DND-41 (cell line): ENCODE measurements around the gene EPS15.

Source experiments
- ATAC-seq: fragments of 200-7000 bp; cut with Tn5 transposase; 3 replicates; pipeline ENCODE4 v1.9.1; 2021; ENCODE audit warnings: low read depth; ENCODE audit not compliant: insufficient read depth
- DNase-seq: peaks from one replicate; pipeline ENCODE4 v3.0.0-alpha.2; 2020
- H2AFZ ChIP-seq: 2 replicates; pipeline ENCODE4 v1.6.0; 2012; ENCODE audit warnings: low read depth, low read length
- H3K27ac ChIP-seq: 2 replicates; pipeline ENCODE4 v1.5.1; 2012; ENCODE audit warnings: low read length, inconsistent platforms
- H3K27me3 ChIP-seq: fragments of 200-600 bp; sonication (generic); 2 replicates; pipeline ENCODE4 v1.6.0; 2012; ENCODE audit warnings: low read length, mild to moderate bottlenecking, inconsistent platforms; ENCODE audit not compliant: insufficient read depth, poor library complexity
- H3K36me3 ChIP-seq: 2 replicates; pipeline ENCODE4 v1.5.1; 2012; ENCODE audit warnings: low read length, inconsistent platforms; ENCODE audit not compliant: insufficient read depth
- H3K4me1 ChIP-seq: 2 replicates; pipeline ENCODE4 v1.5.1; 2012; ENCODE audit warnings: mild to moderate bottlenecking, low read length; ENCODE audit not compliant: insufficient read depth
- H3K4me2 ChIP-seq: 2 replicates; pipeline ENCODE4 v1.6.0; 2012; ENCODE audit warnings: mild to moderate bottlenecking, moderate library complexity, low read length, inconsistent platforms; ENCODE audit not compliant: insufficient read depth
- H3K4me3 ChIP-seq, 2 experiments: fragments of 200-600 bp in 1 of 2; shearing (Covaris generic) in 1 of 2; 2 replicates each; pipeline ENCODE4 v1.5.1; 2012 to 2016; ENCODE audit warnings: inconsistent platforms in 2 of 2, low read length in 2 of 2, mild to moderate bottlenecking in 2 of 2, low read depth in 1 of 2, moderate library complexity in 1 of 2
- H3K79me2 ChIP-seq: 2 replicates; pipeline ENCODE4 v1.6.0; 2012; ENCODE audit warnings: low read length, inconsistent platforms; ENCODE audit not compliant: insufficient read depth
- H3K9ac ChIP-seq: 2 replicates; pipeline ENCODE4 v1.6.0; 2012; ENCODE audit warnings: low read depth, mild to moderate bottlenecking, inconsistent platforms, low read length, moderate library complexity
- H3K9me3 ChIP-seq: 2 replicates; pipeline ENCODE4 v1.5.1; 2012; ENCODE audit warnings: low read length, moderate library complexity, mild to moderate bottlenecking, inconsistent platforms; ENCODE audit not compliant: insufficient read depth, severe bottlenecking
- H4K20me1 ChIP-seq: 2 replicates; pipeline ENCODE4 v1.6.0; 2012; ENCODE audit warnings: low read length; ENCODE audit not compliant: insufficient read depth
- CTCF ChIP-seq: IDR thresholded peaks from 2 replicates; pipeline ENCODE4 v1.5.1; 2012; ENCODE audit warnings: borderline replicate concordance, low read length, moderate library complexity, mild to moderate bottlenecking; ENCODE audit not compliant: poor library complexity, severe bottlenecking; ENCODE audit errors: extremely low read depth
- EZH2 ChIP-seq: IDR thresholded peaks from 3 replicates; pipeline ENCODE4 v1.6.1; 2012; ENCODE audit warnings: borderline replicate concordance, low read depth, mild to moderate bottlenecking, moderate library complexity, low read length, inconsistent platforms; ENCODE audit not compliant: severe bottlenecking

Gene EPS15

DNA sequence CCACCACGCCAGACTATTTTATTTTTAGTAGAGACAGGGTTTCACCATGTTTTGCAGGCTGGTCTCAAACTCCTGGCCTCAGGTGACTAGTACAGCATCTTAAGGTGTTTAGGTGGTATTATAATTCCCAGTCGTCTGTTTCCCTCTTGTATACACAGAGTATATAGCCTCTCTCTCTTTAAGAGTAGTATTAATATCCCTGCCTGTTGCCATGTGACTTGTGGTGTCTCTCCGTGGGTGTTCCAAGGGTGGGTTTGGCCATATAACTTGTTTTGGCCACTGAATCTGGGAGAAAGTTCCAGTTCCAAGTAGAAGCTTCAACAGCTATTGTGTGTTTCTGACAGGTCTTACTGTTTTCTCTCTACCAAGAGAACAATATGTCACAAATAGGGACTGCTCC is 29.6 kb downstream of the EPS15 start:
- TF ChIP-seq EZH2 (no peak), CTCF (no peak)
- H3K4me1 ChIP-seq, result no peaks in the 10 kb centered on the region
- H3K9me3 ChIP-seq, result no peaks in the 10 kb centered on the region
- no peaks in the 10 kb centered on the region for H3K27me3 ChIP-seq
- no peak overlapping the region for H3K9ac ChIP-seq
- H3K36me3 ChIP-seq, result no peaks in the 10 kb centered on the region
- no peak overlapping the region for H3K27ac ChIP-seq
- H4K20me1 ChIP-seq, result peaks cover 11% of the 10 kb centered on the region; the same call in 1 of the 2 replicates
- no peak overlapping the region for H2AFZ ChIP-seq
- DNase-seq, result no peak
- H3K79me2 ChIP-seq, result peaks cover 29% of the 10 kb centered on the region
- no peak overlapping the region for H3K4me2 ChIP-seq
- no peak overlapping the region for H3K4me3 ChIP-seq
- no peak for ATAC-seq

DNA sequence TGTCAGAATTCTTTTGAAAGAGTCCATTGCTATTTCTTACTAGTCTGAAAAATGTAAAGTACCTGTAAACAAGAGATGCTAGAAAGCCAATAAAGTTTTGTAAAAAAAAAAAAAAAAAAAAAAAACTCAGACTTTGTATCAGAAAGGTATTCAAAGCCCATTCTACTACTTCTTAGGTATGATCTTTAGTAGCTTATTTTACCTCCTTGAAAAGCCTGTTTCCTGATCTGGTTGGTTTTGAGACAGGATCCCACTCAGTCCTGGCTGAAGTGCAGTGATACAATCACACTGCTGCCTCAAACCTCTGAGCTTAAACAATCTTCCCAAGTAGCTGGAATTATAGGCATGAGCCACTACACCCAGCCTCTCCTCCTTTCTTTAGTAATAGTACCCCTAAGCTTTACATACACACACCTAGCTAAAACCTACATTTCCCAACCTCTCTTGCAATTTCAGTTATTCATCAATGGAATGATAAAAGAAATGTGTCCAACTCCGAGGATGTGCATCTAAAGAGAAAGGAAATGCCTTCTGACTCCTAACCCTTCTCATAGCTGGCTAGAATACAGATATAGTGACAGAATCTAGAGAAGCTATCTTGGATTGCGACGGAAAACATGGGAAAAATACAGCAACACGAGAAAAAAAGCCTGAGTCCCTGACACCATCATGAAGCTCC is 30.6 kb downstream of the EPS15 start:
- Histone ChIP-seq H3K4me1 (no peaks in the 10 kb centered on the region), H4K20me1 (peaks cover 12% of the 10 kb centered on the region; the same call in 1 of the 2 replicates), H3K9me3 (no peaks in the 10 kb centered on the region), H3K79me2 (peaks cover 25% of the 10 kb centered on the region), H3K4me2 (no peak overlapping the region), H3K27me3 (no peaks in the 10 kb centered on the region), H3K4me3 (no peak overlapping the region), H3K27ac (no peak overlapping the region), H2AFZ (no peak overlapping the region), H3K36me3 (no peaks in the 10 kb centered on the region), H3K9ac (no peak overlapping the region)
- DNase-seq (no peak), ATAC-seq (no peak)
- TF ChIP-seq CTCF (no peak), EZH2 (no peak)

DNA sequence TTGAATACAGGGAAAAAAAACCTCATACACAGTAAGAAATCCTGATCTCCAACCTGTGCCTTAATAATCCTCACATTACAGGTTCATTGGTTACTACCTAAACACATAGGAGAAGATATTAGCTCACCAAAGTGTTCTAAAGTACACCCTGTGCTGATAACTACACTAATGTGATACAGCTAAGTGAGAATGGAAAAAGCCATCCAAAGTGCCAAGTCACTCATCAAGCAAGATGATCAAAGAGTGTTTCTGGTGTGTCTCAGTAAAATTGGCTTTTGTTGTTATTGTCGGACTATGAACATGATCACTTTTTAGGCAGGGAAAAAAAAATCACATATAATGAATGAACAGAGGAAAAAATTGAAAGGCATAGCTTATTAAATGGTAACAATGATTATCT is 31.4 kb downstream of the EPS15 start:
- H3K79me2 ChIP-seq, result peaks cover 29% of the 10 kb centered on the region
- ATAC-seq, result no peak
- H3K4me2 ChIP-seq, result no peak overlapping the region
- H3K9me3 ChIP-seq, result no peaks in the 10 kb centered on the region
- TF ChIP-seq EZH2, result no peak
- no peak for TF ChIP-seq CTCF
- H3K27ac ChIP-seq, result no peak overlapping the region
- no peak overlapping the region for H3K9ac ChIP-seq
- H2AFZ ChIP-seq, result no peak overlapping the region
- H3K4me3 ChIP-seq, result no peak overlapping the region
- no peaks in the 10 kb centered on the region for H3K4me1 ChIP-seq
- no peaks in the 10 kb centered on the region for H3K36me3 ChIP-seq
- DNase-seq, result no peak
- H3K27me3 ChIP-seq, result no peaks in the 10 kb centered on the region
- H4K20me1 ChIP-seq, result peaks cover 12% of the 10 kb centered on the region; the same call in 1 of the 2 replicates

DNA sequence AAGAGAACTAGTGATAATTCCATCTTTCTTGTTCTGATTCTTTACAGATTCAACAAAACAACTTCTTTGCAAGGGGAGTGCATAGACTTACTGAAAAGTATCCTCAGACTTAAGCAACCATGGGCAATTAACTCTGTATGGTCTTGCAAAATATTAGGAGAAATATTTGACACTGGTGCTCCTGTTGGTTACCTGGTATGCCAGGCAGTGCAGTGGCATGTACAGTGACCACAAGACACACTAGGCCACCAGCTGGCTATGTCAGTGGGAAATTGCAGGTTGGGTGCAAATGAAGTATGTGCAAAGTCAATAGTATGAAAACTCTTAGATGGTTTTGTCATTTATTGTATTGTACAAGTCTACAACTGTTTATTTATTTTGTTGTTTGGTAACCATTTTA is 34.5 kb downstream of the EPS15 start:
- DNase-seq (no peak), ATAC-seq (no peak)
- peaks cover 7% of the 10 kb centered on the region; the same call in 1 of the 2 replicates for H3K36me3 ChIP-seq
- peaks cover 1% of the 10 kb centered on the region for H3K9me3 ChIP-seq
- no peak overlapping the region for H3K27ac ChIP-seq
- no peaks in the 10 kb centered on the region for H3K27me3 ChIP-seq
- H2AFZ ChIP-seq, result no peak overlapping the region
- H3K4me2 ChIP-seq, result no peak overlapping the region
- peaks cover 11% of the 10 kb centered on the region; the same call in 1 of the 2 replicates for H4K20me1 ChIP-seq
- peaks cover 26% of the 10 kb centered on the region for H3K79me2 ChIP-seq
- H3K4me1 ChIP-seq, result no peaks in the 10 kb centered on the region
- H3K9ac ChIP-seq, result no peak overlapping the region
- no peak overlapping the region for H3K4me3 ChIP-seq
- TF ChIP-seq EZH2 (no peak), CTCF (no peak)
